COLO829 (cell line): ENCODE measurements around the gene PLTP.
"Not testable (repeated sequence)": the region's sequence is repeated elsewhere in the genome, so short reads cannot be mapped to it uniquely, and the experiment has no call there.

Source experiments
- DNase-seq: peaks from one replicate; pipeline ENCODE4 v3.0.0; 2012; ENCODE audit warnings: low spot score

Gene PLTP

GRCh38 chr20:45874104-45874481, 37.9 kb downstream of the PLTP start:
- DNase-seq = not testable (repeated sequence)

- no peak for DNase-seq
These were observed 38.4 kb downstream of the PLTP start for GRCh38 chr20:45873409-45874103.

- DNase-seq = no peak
These were observed 39.3 kb downstream of the PLTP start for GRCh38 chr20:45872626-45873025.

GRCh38 chr20:45867819-45868176, 44.2 kb downstream of the PLTP start:
- DNase-seq = no peak

GRCh38 chr20:45867136-45867818, 44.7 kb downstream of the PLTP start:
- no peak for DNase-seq

- DNase-seq = no peak
These were observed 45.5 kb downstream of the PLTP start for GRCh38 chr20:45866454-45866853.

- no peak for DNase-seq
These were observed 48.1 kb downstream of the PLTP start for GRCh38 chr20:45863543-45864470.

- DNase-seq = no peak
These were observed 50.5 kb downstream of the PLTP start for GRCh38 chr20:45861221-45862075.

GRCh38 chr20:45860560-45861220, 51.3 kb downstream of the PLTP start:
- DNase-seq = no peak

GRCh38 chr20:45859916-45860315, 52.0 kb downstream of the PLTP start:
- no peak for DNase-seq

GRCh38 chr20:45857882-45858216, 54.1 kb downstream of the PLTP start:
- DNase-seq = peak; percentile 51

- DNase-seq = peak; percentile 100
These were observed 54.7 kb downstream of the PLTP start, which contains the start of the genes ACOT8 and ZSWIM3 for GRCh38 chr20:45857114-45857881. Gene ACOT8, minus strand, starts transcription at chr20:45857392. Its CDS starts 77 bp downstream, at chr20:45857315. Gene ZSWIM3, plus strand, starts transcription at chr20:45857614. Its CDS starts 212 bp downstream, at chr20:45857826.

- DNase-seq = no peak
These were observed 58.5 kb downstream of the PLTP start for GRCh38 chr20:45853484-45853883.

- no peak for DNase-seq
These were observed 59.6 kb downstream of the PLTP start for GRCh38 chr20:45852326-45852725.

GRCh38 chr20:45851501-45851900, 60.5 kb downstream of the PLTP start:
- no peak for DNase-seq

GRCh38 chr20:45850926-45851325, 61.0 kb downstream of the PLTP start:
- DNase-seq = no peak

GRCh38 chr20:45850238-45850637, 61.7 kb downstream of the PLTP start:
- DNase-seq = no peak

- DNase-seq = no peak
These were observed 62.9 kb downstream of the PLTP start for GRCh38 chr20:45848969-45849582.
